Cardiac muscle cell (in vitro differentiated cells and primary cell): Measurements from ENCODE around the gene MNT. TPM values are rescaled to one million over a fixed set of nuclear protein-coding genes. Genes with fewer than 3 reads are reported as not detected.
A peak's percentile ranks its signal among the peaks of the same experiment; 100 is the strongest.

Source experiments
- DNase-seq, 2 donors: peaks; one replicate each; pipeline versions ENCODE4 v3.0.0 to v3.0.0-alpha.2; 2010 to 2017; ENCODE audit warnings: low read depth in 1 of 2, low spot score in 1 of 2
- H3K27ac ChIP-seq: fragments of 200-600 bp; sonication (generic); 2 replicates; pipeline ENCODE4 v1.5.1; 2016
- H3K27me3 ChIP-seq: fragments of 200-600 bp; sonication (generic); 2 replicates; pipeline ENCODE4 v1.6.0; 2016; ENCODE audit warnings: control low read depth
- H3K36me3 ChIP-seq: fragments of 200-600 bp; sonication (generic); 2 replicates; pipeline ENCODE4 v1.5.1; 2016; ENCODE audit warnings: control low read depth
- H3K4me1 ChIP-seq: fragments of 200-600 bp; sonication (generic); 2 replicates; pipeline ENCODE4 v1.8.1; 2017; ENCODE audit warnings: low read depth, mild to moderate bottlenecking, mixed run types
- H3K4me3 ChIP-seq: fragments of 200-600 bp; sonication (generic); 2 replicates; pipeline ENCODE4 v1.5.1; 2016; ENCODE audit warnings: mild to moderate bottlenecking
- H3K9me3 ChIP-seq: fragments of 200-600 bp; sonication (generic); 2 replicates; pipeline ENCODE4 v1.5.1; 2017; ENCODE audit warnings: low read depth, mild to moderate bottlenecking, control low read depth
- CTCF ChIP-seq: IDR thresholded peaks from 2 replicates; pipeline ENCODE4 v1.5.1; 2012; ENCODE audit warnings: low read depth, mild to moderate bottlenecking, low read length
- polyA plus RNA-seq: library from polyadenylated mRNA; unstranded; fragments of >200 nt; fragmentation: Nextera tagmentation; extraction: Ambion mirVana; gene quantifications from 2 replicates; pipeline ENCODE4 v1.2.1, GENCODE V29; 2016
- total RNA-seq: library from RNA; depleted of rRNA; stranded (reverse); fragments of >200 nt; gene quantifications from 2 replicates; pipeline ENCODE4 v1.2.3, GENCODE V29; 2016

Gene MNT
- total and polyA plus RNA-seq, 2 experiments from 2014 or later, result 7.3 to 17.4 TPM

DNA sequence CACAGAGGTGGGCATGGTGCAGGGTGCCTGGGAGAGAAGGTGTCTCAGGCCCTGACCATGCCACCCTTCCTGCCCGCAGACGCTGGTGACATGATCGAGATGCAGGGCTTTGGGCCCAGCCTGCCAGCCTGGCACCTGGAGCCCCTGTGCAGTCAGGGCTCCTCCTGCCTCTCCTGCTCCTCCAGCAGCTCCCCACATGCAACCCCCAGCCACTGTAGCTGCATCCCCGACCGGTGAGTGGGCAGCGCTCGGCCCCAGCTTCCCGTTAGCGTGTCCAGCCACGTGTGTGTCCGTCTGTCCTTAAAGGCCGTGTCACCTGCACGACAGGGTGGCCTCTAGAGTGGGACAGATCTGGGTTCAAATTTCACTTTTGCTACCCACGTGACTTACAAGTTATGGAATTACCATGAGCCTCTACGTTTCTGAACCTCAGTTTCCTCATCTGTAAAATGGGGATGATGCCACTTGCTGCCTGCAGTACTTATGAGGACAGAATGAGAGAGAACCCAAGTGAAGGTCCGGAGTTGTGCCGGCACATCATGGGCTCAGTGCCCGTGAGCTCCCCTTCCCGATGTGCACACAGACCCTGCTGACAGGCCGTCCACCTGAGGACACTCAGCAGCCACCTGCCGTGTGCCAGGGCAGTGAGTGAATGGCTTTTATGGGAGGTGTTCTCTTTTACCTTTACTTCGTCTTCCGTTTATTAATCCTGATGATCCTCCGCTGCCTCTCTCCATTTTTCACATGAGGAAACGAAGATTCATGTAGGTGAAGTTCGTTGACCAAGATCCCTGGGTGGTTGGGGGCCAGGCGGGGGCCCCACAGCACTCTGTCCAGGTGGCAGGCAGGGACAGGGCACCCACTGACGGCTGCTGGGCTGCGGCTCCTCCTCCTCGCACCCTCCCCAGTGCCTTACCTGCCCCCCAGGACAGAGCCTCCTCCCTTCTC lies 29.4 kb downstream of the MNT start:
- H3K27ac ChIP-seq, result no peak overlapping the region
- no peaks in the 10 kb centered on the region for H3K27me3 ChIP-seq
- H3K9me3 ChIP-seq, result no peaks in the 10 kb centered on the region
- peaks cover 3% of the 10 kb centered on the region for H3K36me3 ChIP-seq
- TF ChIP-seq CTCF, result no peak
- no peak overlapping the region for H3K4me3 ChIP-seq
- no peaks in the 10 kb centered on the region for H3K4me1 ChIP-seq
- DNase-seq, result no peak

DNA sequence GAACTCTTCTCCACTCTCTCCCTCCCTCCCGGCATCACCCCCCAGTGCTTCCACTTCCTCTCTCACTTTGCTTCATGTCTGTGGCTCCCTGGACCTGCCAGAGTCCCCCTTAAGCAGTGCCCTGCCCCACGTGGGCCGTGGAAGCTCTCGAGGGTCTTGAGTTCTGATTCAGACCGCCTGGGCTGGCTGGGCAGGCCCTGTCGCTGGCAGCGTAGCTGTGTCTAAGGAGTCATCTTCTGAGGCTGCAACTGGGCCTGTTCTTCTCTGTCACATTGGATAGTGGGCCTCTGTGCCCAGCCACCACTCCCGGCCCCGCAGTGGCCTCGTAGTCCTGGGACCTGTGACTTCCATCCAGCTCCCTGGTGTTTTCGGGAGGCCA lies 30.7 kb downstream of the MNT start:
- Histone ChIP-seq H3K36me3 (no peaks in the 10 kb centered on the region), H3K9me3 (no peaks in the 10 kb centered on the region), H3K27me3 (no peaks in the 10 kb centered on the region), H3K4me3 (no peak overlapping the region), H3K27ac (no peak overlapping the region), H3K4me1 (no peaks in the 10 kb centered on the region)
- no peak for TF ChIP-seq CTCF
- DNase-seq, result no peak

GRCh38 chr17:2369551-2370210 lies 31.2 kb downstream of the MNT start:
- no peaks in the 10 kb centered on the region for H3K9me3 ChIP-seq
- no peak overlapping the region for H3K4me3 ChIP-seq
- H3K36me3 ChIP-seq, result no peaks in the 10 kb centered on the region
- DNase-seq, result peak; percentile 34 to 47
- no peak overlapping the region for H3K27ac ChIP-seq
- TF ChIP-seq CTCF, result peak; percentile 19
- H3K27me3 ChIP-seq, result no peaks in the 10 kb centered on the region
- no peaks in the 10 kb centered on the region for H3K4me1 ChIP-seq

DNA sequence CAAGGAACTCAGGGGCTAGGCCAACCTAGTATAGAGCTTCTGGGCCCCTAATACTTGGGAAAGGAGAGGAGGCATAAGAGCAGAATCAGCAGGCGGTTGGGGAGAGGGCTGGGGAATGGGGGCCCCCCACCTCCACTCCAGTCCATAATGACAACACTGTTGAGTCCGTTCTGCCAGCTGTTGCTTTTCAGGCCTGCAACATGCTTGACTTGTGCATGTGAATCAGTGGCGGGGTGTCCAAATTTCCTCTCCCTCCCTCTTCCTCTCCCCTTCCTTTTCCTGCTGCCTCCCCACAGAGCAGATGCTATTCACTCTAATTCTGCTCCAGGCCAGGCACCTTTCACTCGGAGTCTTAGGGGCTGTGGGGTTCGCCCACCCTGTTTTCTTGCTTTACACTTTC lies 31.8 kb downstream of the MNT start:
- Histone ChIP-seq H3K27ac (no peak overlapping the region), H3K27me3 (no peaks in the 10 kb centered on the region), H3K4me1 (no peaks in the 10 kb centered on the region), H3K36me3 (no peaks in the 10 kb centered on the region), H3K9me3 (no peaks in the 10 kb centered on the region), H3K4me3 (no peak overlapping the region)
- TF ChIP-seq CTCF, result no peak
- peak in 1 of 2 donors; percentile 42 for DNase-seq

GRCh38 chr17:2368359-2368758 lies 32.5 kb downstream of the MNT start:
- H3K4me3 ChIP-seq, result no peak overlapping the region
- no peak for DNase-seq
- H3K9me3 ChIP-seq, result no peaks in the 10 kb centered on the region
- no peak for TF ChIP-seq CTCF
- H3K4me1 ChIP-seq, result no peaks in the 10 kb centered on the region
- H3K27me3 ChIP-seq, result no peaks in the 10 kb centered on the region
- H3K36me3 ChIP-seq, result no peaks in the 10 kb centered on the region
- H3K27ac ChIP-seq, result no peak overlapping the region
